ENCODE results near the gene KIAA1755. TPM values are rescaled to one million over a fixed set of nuclear protein-coding genes. Genes with fewer than 3 reads are reported as not detected.

The KIAA1755 gene
- total RNA-seq, 1 donor from 2014 or later, result 1.6 TPM

- H3K36me3 Mint-ChIP-seq (ENCODE audit: unreplicated experiment), result peaks cover 5% of the 10 kb centered on the region
- TF ChIP-seq CTCF (IDR thresholded peaks at IDR 0.05; ENCODE audit: partially characterized antibody, unreplicated experiment), result no peak
- no peak overlapping the region for H3K4me3 Mint-ChIP-seq (ENCODE audit: unreplicated experiment)
- peaks cover 2% of the 10 kb centered on the region for H3K9me3 Mint-ChIP-seq (ENCODE audit: unreplicated experiment)
- no peak for DNase-seq
- H3K4me1 Mint-ChIP-seq (ENCODE audit: low read depth, unreplicated experiment), result peaks cover 2% of the 10 kb centered on the region
- H3K27ac Mint-ChIP-seq (ENCODE audit: unreplicated experiment), result no peak overlapping the region
- H3K27me3 Mint-ChIP-seq (ENCODE audit: unreplicated experiment), result peaks cover 1% of the 10 kb centered on the region
Measured at GRCh38 chr20:38200646-38201045, 59.9 kb downstream of the KIAA1755 start.

- no peak for DNase-seq
- peaks cover 1% of the 10 kb centered on the region for H3K27me3 Mint-ChIP-seq (ENCODE audit: unreplicated experiment)
- H3K36me3 Mint-ChIP-seq (ENCODE audit: unreplicated experiment), result peaks cover 5% of the 10 kb centered on the region
- H3K27ac Mint-ChIP-seq (ENCODE audit: unreplicated experiment), result no peak overlapping the region
- no peak for TF ChIP-seq CTCF (IDR thresholded peaks at IDR 0.05; ENCODE audit: partially characterized antibody, unreplicated experiment)
- H3K9me3 Mint-ChIP-seq (ENCODE audit: unreplicated experiment), result peaks cover 2% of the 10 kb centered on the region
- H3K4me3 Mint-ChIP-seq (ENCODE audit: unreplicated experiment), result no peak overlapping the region
- peaks cover 2% of the 10 kb centered on the region for H3K4me1 Mint-ChIP-seq (ENCODE audit: low read depth, unreplicated experiment)
Measured at GRCh38 chr20:38199501-38200390, 60.8 kb downstream of the KIAA1755 start.

GRCh38 chr20:38198238-38198861 lies 62.2 kb downstream of the KIAA1755 start:
- Mint-ChIP-seq H3K27me3 (ENCODE audit: unreplicated experiment) (peaks cover 1% of the 10 kb centered on the region), H3K36me3 (ENCODE audit: unreplicated experiment) (peaks cover 5% of the 10 kb centered on the region), H3K4me1 (ENCODE audit: low read depth, unreplicated experiment) (peaks cover 2% of the 10 kb centered on the region), H3K4me3 (ENCODE audit: unreplicated experiment) (no peak overlapping the region), H3K9me3 (ENCODE audit: unreplicated experiment) (peaks cover 4% of the 10 kb centered on the region), H3K27ac (ENCODE audit: unreplicated experiment) (peak overlapping the region; percentile 3)
- no peak for TF ChIP-seq CTCF (IDR thresholded peaks at IDR 0.05; ENCODE audit: partially characterized antibody, unreplicated experiment)
- DNase-seq, result no peak

- peaks cover 5% of the 10 kb centered on the region for H3K36me3 Mint-ChIP-seq (ENCODE audit: unreplicated experiment)
Measured at GRCh38 chr20:38197619-38198018, 62.9 kb downstream of the KIAA1755 start.

More at GRCh38 chr20:38197619-38198018, 62.9 kb downstream of the KIAA1755 start:
- H3K4me1 Mint-ChIP-seq (ENCODE audit: low read depth, unreplicated experiment), result peaks cover 2% of the 10 kb centered on the region
- no peak overlapping the region for H3K27ac Mint-ChIP-seq (ENCODE audit: unreplicated experiment)
- DNase-seq, result no peak
- H3K27me3 Mint-ChIP-seq (ENCODE audit: unreplicated experiment), result peaks cover 3% of the 10 kb centered on the region
- H3K4me3 Mint-ChIP-seq (ENCODE audit: unreplicated experiment), result no peak overlapping the region
- TF ChIP-seq CTCF (IDR thresholded peaks at IDR 0.05; ENCODE audit: partially characterized antibody, unreplicated experiment), result no peak
- H3K9me3 Mint-ChIP-seq (ENCODE audit: unreplicated experiment), result peaks cover 4% of the 10 kb centered on the region
